CD4-positive, alpha-beta T cell treated with Interleukin-2 at 100 ng/mL for 4 hours (primary cell): Measurements from ENCODE around the gene MTHFD1L.

Experiments used
- DNase-seq: peaks from one replicate; pipeline ENCODE4 v3.0.0-alpha.2; 2020; ENCODE audit warnings: low spot score

Gene MTHFD1L

DNA sequence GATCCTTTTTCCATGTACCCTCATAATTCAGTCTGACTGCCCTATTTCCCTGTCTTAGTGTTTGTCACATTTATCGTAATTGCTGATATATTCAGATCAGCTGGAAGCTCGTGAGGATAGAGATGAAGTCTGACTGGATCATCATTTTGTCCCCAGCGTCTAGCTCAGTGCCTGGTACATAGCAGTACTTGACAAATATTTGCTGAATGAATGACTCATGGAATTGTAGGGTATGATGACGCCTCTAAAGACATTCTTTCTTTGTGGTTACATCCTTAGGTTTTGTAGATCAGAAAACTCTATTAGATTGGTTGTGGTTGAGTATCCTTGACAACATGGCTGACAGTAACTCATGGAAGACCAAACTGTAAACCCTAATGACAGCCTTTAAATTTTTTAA is 68.9 kb downstream of the MTHFD1L start:
- DNase-seq, result no peak

DNA sequence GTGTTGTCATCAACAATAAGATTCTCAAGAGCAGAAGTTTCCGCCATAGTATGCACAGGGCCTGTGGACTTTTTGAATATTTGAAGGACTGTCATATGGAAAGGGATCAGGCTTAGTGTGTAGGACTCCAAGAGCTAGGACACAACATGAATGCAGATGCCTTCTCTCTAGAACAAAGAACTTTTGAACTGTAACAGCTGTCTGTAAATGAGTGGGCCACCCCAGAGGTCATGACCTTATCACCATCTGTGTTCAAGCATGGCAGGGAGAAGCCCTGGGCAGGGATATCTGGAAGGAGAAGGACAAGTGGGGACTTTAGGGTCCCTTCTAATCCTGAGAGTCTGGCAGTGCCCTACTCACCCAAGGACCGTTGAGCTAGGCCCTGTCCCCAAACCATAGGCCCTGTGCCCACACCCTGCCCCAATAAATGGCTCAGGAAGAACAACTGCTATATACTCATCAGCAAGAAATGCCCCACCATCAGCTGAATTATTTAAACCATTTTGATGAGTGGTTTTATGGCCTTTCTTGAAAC is 70.6 kb downstream of the MTHFD1L start:
- DNase-seq, result no peak

DNA sequence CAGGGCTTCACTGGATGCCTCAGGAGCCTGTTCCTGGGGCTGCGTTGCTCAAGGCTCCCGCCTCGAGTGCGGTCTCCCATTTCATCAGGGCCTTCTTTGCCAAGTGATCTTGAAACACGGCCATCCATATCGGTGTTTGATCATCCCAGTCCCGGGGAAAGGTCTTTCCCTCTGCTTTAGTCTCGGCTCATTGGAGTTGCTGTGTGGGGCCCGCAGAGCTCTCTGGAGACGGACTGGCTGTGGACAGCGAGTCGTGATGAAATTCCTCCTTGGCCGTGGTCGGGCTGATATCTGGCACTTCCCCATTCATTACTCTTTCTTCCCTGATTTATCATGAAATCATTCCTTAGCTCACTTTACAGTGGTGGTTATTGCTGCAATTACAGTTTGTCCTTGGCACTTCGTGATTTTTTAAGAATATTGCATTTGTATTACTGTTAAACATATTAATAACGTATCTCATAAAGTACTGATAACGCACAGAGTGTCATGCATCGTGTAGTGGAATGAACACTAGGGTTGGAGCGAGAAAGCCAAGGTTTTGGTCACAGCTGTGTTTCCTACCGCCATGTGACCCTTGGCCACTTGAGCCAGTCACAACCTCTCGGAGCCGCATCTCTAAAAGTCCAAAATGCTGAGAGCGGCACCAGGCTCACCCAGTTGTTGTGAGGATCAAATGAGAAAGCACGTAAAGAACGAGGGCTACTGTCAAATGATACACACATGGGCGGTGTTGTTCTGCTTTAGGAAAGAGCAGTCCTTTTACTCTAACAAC is 71.8 kb downstream of the MTHFD1L start:
- DNase-seq, result no peak

- no peak for DNase-seq
Observed at GRCh38 chr6:150939399-150939798, 73.9 kb downstream of the MTHFD1L start.

GRCh38 chr6:150940941-150941340 is 75.4 kb downstream of the MTHFD1L start:
- no peak for DNase-seq

DNA sequence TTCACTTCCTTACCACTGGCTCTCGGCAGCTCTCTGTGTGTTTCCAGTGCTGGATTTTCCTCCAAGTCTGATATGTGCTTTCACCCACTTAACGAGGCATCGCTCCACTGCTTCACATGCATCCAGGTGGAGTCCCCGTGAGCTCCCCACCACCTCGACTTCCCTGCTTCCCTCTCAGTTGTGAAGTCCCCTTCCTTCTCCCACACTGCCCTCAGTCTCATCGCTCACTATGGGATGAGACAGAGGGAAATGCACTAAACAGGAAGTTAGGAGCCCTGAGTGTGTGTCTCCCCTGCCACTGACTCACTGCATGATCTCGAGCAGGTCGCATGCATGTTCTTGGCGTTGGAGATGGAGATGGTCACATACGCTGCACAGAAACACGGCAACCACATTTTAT is 84.0 kb downstream of the MTHFD1L start:
- no peak for DNase-seq

DNA sequence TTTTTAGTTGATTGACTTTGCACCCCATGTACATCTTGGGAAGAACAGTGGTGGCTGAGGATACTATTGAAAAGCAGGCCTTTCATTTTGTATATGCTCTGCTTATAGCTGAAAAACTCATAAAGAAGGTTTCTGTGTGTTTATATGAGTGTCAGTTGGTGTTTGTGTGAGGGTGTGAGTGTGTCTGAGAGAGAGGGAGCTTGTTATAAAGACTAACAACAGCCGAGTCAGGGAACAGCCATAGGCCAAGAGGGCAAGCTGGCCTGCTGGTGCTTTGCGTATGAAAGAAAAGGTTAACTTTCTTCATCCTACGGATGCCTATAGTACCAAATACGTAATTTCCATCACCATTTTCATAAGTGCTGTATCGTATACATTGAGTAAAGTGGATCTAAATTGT is 88.3 kb downstream of the MTHFD1L start:
- no peak for DNase-seq

- no peak for DNase-seq
Observed at GRCh38 chr6:150959166-150959565, 93.7 kb downstream of the MTHFD1L start.

GRCh38 chr6:150962436-150962835 is 96.9 kb downstream of the MTHFD1L start:
- DNase-seq, result no peak

- no peak for DNase-seq
Observed at GRCh38 chr6:150964765-150965164, 99.3 kb downstream of the MTHFD1L start.

GRCh38 chr6:150966786-150967185 is 101.3 kb downstream of the MTHFD1L start:
- DNase-seq, result no peak

- no peak for DNase-seq
Observed at GRCh38 chr6:150967381-150967780, 101.9 kb downstream of the MTHFD1L start.

DNA sequence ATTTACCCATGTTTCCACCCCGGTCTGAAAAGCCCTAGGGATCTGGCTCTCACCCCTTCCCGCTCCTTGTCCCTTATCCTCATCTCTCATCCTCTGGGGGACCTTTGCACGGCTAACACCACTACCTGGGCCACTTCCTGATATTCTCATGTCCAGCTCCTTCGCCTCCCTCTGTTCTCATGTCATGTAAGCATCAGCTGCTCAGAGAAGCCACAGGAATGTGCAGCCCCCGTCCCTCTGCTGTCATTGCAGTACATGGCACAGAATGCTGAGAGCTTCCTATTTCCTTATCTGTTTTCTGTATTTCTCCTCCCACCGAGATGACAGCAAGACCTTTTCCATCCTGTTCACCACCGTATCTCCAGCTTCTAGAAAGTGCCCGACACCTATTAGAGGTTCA is 102.4 kb downstream of the MTHFD1L start:
- DNase-seq, result no peak

GRCh38 chr6:150969901-150970300 is 104.4 kb downstream of the MTHFD1L start:
- no peak for DNase-seq

- no peak for DNase-seq
Observed at GRCh38 chr6:150971219-150971618, 105.7 kb downstream of the MTHFD1L start.

DNA sequence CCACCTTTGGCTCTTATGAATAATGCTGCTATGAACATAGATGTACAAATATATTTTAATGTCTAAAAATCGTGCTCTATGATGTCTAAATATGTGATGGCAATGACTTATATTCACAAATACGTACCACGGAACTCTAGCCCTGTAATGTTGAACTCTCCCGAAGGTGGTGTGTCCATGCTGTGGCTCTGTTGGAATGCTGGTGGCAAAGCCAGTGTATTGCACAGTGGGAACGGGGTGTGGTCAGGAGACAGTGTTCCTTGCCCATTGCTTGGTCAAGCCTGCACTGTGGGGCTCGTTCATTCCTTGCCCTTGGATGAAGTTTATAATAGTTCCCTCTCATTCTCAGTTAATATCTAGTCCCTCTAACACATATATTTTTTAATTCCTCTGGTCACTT is 109.6 kb downstream of the MTHFD1L start:
- DNase-seq, result no peak

DNA sequence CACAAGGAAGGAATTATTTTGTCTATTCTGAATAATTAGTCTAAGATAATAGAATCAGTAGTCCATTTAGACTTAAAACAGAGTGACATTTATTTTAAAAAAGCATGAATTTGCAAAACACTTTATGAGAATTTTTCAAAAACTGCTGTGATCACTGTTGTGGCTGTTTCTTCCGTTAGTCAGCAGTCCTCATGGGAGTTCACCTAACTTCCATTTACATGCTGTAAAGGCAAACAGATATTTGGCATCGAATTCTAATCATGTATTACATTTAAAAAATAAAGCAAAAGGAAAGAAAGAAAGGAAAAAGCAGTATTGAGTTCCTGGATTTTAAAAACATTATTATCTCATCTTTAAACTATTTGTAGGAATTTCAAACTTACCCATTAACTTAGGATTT is 111.8 kb downstream of the MTHFD1L start:
- DNase-seq, result no peak

DNA sequence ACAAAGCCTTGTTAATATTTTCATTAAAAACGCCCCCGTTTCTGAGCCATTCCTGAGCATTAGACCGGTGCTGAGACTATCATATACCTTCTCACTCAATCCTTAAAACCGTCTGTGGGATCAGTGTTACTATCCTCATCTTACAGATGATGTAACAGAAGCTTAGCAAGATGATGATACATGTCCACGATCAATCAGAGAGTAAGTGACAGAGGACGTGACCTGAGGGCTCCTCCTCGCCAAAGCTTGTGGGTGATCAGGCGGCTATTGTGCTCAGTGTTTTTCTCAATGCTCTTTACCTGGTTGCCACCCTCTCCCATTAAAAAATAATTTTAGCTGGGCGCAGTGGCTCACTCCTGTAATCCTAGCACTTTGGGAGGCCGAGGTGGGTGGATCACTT is 113.1 kb downstream of the MTHFD1L start:
- DNase-seq, result no peak

- DNase-seq, result no peak
Observed at GRCh38 chr6:150979826-150980350, 114.4 kb downstream of the MTHFD1L start.

- DNase-seq, result no peak
Observed at GRCh38 chr6:150981095-150981494, 115.6 kb downstream of the MTHFD1L start.

DNA sequence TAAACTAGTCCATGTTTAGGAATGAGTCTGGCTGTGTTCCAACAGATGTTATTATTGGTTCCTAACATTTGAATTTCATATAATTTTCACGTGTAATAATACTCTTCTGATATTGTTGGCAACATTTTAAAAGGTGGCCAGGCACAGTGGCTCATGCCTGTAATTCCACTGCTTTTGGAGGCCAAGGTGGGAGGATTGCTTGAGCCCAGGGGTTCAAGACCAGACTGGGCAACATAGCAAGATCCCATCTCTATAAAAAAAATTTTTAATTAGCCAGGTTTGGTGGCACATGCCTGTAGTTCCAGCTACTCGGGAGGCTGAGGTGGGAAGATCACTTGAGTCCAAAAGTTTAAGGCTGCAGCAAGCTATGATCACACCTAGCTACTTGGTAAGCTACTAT is 116.2 kb downstream of the MTHFD1L start:
- no peak for DNase-seq

- peak; percentile 39 for DNase-seq
Observed at GRCh38 chr6:150987371-150987828, 121.9 kb downstream of the MTHFD1L start.

- DNase-seq, result no peak
Observed at GRCh38 chr6:150987855-150988464, 122.5 kb downstream of the MTHFD1L start.
